GM23338 (cell line): ENCODE results near the gene NEDD4. TPM values are rescaled to one million over a fixed set of nuclear protein-coding genes. Genes with fewer than 3 reads are reported as not detected.

Source experiments
- ATAC-seq: fragments of 200-7000 bp; cut with Tn5 transposase; 3 replicates; pipeline ENCODE4 v1.9.1; 2020
- DNase-seq: peaks from one replicate; pipeline ENCODE4 v3.0.0-alpha.2; 2015; ENCODE audit warnings: low spot score
- H2AFZ ChIP-seq: fragments of 200-600 bp; sonication (generic); 2 replicates; pipeline ENCODE4 v1.8.0; 2016; ENCODE audit warnings: antibody characterized with exemption, mild to moderate bottlenecking, moderate library complexity
- H3F3A ChIP-seq: fragments of 200-600 bp; sonication (generic); replicated peaks from 2 replicates; pipeline ENCODE4 v1.8.0; 2017; ENCODE audit warnings: antibody characterized with exemption, mixed run types, low read depth
- H3K27ac ChIP-seq: fragments of 200-600 bp; sonication (generic); 2 replicates; pipeline ENCODE4 v1.6.1; 2016; ENCODE audit warnings: low read depth
- H3K27me3 ChIP-seq: fragments of 200-600 bp; sonication (generic); 2 replicates; pipeline ENCODE4 v1.8.0; 2016; ENCODE audit warnings: mild to moderate bottlenecking, mixed run types, moderate library complexity; ENCODE audit not compliant: insufficient read depth
- H3K36me3 ChIP-seq: fragments of 200-600 bp; sonication (generic); 2 replicates; pipeline ENCODE4 v1.8.0; 2016; ENCODE audit warnings: mild to moderate bottlenecking; ENCODE audit not compliant: insufficient read depth
- H3K4me1 ChIP-seq: fragments of 200-600 bp; sonication (generic); 2 replicates; pipeline ENCODE4 v1.8.0; 2016; ENCODE audit warnings: mild to moderate bottlenecking, moderate library complexity; ENCODE audit not compliant: insufficient read depth
- H3K4me2 ChIP-seq: fragments of 200-600 bp; sonication (generic); 2 replicates; pipeline ENCODE4 v1.7.1; 2017; ENCODE audit warnings: mixed run types
- H3K4me3 ChIP-seq: fragments of 200-600 bp; sonication (generic); 2 replicates; pipeline ENCODE4 v1.6.1; 2016; ENCODE audit warnings: mixed run types
- H3K79me2 ChIP-seq: fragments of 200-600 bp; sonication (generic); replicated peaks from 2 replicates; pipeline ENCODE4 v1.8.0; 2017; ENCODE audit warnings: mild to moderate bottlenecking; ENCODE audit not compliant: insufficient read depth
- H3K9me2 ChIP-seq: fragments of 200-600 bp; sonication (generic); 2 replicates; pipeline ENCODE4 v1.8.0; 2017; ENCODE audit not compliant: insufficient read depth
- H4K20me1 ChIP-seq: fragments of 200-600 bp; sonication (generic); replicated peaks from 2 replicates; pipeline ENCODE4 v1.8.0; 2017; ENCODE audit warnings: mild to moderate bottlenecking; ENCODE audit not compliant: insufficient read depth
- H3K27ac Mint-ChIP-seq: 2 replicates; pipeline ENCODE4 v1.8.0; 2020; ENCODE audit warnings: inconsistent platforms, mild to moderate bottlenecking, moderate library complexity, mixed read lengths
- H3K27me3 Mint-ChIP-seq: 3 replicates; pipeline ENCODE4 v1.8.0; 2022; ENCODE audit warnings: low read depth, mild to moderate bottlenecking, moderate library complexity, mixed read lengths, inconsistent platforms; ENCODE audit not compliant: insufficient read depth, poor library complexity
- H3K36me3 Mint-ChIP-seq: 3 replicates; pipeline ENCODE4 v1.8.0; 2021; ENCODE audit warnings: low read depth, mild to moderate bottlenecking, inconsistent platforms, moderate library complexity, mixed read lengths
- H3K4me1 Mint-ChIP-seq: 3 replicates; pipeline ENCODE4 v1.8.0; 2020; ENCODE audit warnings: mild to moderate bottlenecking, inconsistent platforms, mixed read lengths
- H3K4me3 Mint-ChIP-seq: 3 replicates; pipeline ENCODE4 v1.8.0; 2021; ENCODE audit warnings: moderate library complexity, mild to moderate bottlenecking, inconsistent platforms, mixed read lengths
- H3K9me3 Mint-ChIP-seq: 3 replicates; pipeline ENCODE4 v1.8.0; 2020; ENCODE audit warnings: moderate library complexity, mild to moderate bottlenecking, inconsistent platforms, mixed read lengths
- CTCF ChIP-seq, 2 experiments: fragments of 200-600 bp in 1 of 2; sonication (generic) in 1 of 2; conservative IDR thresholded peaks; 2 replicates each; pipeline versions ENCODE4 v1.5.1 to v1.6.1; 2016 to 2017; ENCODE audit warnings: antibody characterized with exemption in 2 of 2, low read depth in 2 of 2, mild to moderate bottlenecking in 2 of 2, moderate library complexity in 1 of 2
- ETS1 ChIP-seq: IDR thresholded peaks from 2 replicates; pipeline ENCODE4 v1.6.1; 2016; ENCODE audit warnings: antibody characterized with exemption
- EZH2phosphoT487 ChIP-seq: fragments of 200-600 bp; sonication (generic); IDR thresholded peaks from one replicate; pipeline ENCODE4 v1.8.1; 2018; ENCODE audit warnings: antibody characterized with exemption; ENCODE audit not compliant: unreplicated experiment
- JUNB ChIP-seq: IDR thresholded peaks from one replicate; pipeline ENCODE4 v1.6.1; 2016; ENCODE audit warnings: antibody characterized with exemption; ENCODE audit not compliant: unreplicated experiment
- POLR2AphosphoS5 ChIP-seq: IDR thresholded peaks from 2 replicates; pipeline ENCODE4 v1.6.1; 2016; ENCODE audit warnings: antibody characterized with exemption, low read depth
- STAT1 ChIP-seq: IDR thresholded peaks from one replicate; pipeline ENCODE4 v1.6.1; 2016; ENCODE audit warnings: antibody characterized with exemption; ENCODE audit not compliant: unreplicated experiment
- ZNF462 ChIP-seq: fragments of 250-450 bp; sonication (Bioruptor Pico); IDR thresholded peaks from 2 replicates; pipeline ENCODE4 v1.5.0; 2020; ENCODE audit warnings: mild to moderate bottlenecking, moderate library complexity
- polyA plus RNA-seq: library from polyadenylated mRNA; unstranded; fragments of >200 nt; fragmentation: Nextera tagmentation; extraction: Ambion mirVana; gene quantifications from 2 replicates; pipeline ENCODE4 v1.2.1, GENCODE V29; 2016
- total RNA-seq: library from RNA; depleted of rRNA; stranded (reverse); fragments of >200 nt; shearing (Covaris generic); gene quantifications from 2 replicates; pipeline ENCODE4 v1.2.3, GENCODE V29; 2014

Gene NEDD4
- total and polyA plus RNA-seq, 2 experiments from 2014 or later: 2.1 to 7.2 TPM

GRCh38 chr15:55980511-55980910, 12.9 kb downstream of the NEDD4 start:
- H3K4me1 Mint-ChIP-seq: no peaks in the 10 kb centered on the region
- H3K27ac Mint-ChIP-seq: no peak overlapping the region
- H3K79me2 ChIP-seq: no peaks in the 10 kb centered on the region
- DNase-seq (no peak), ATAC-seq (no peak)
- H3K9me2 ChIP-seq: no peaks in the 10 kb centered on the region
- TF ChIP-seq EZH2phosphoT487: no peak
- TF ChIP-seq CTCF (conservative IDR thresholded peaks at IDR 0.05; ENCODE audit: low read depth in 2 of 2): no peak
- no peak overlapping the region; the same call in 1 of the 2 replicates for H2AFZ ChIP-seq
- H3K4me1 ChIP-seq: no peaks in the 10 kb centered on the region
- H4K20me1 ChIP-seq: no peaks in the 10 kb centered on the region
- H3K9me3 Mint-ChIP-seq: no peaks in the 10 kb centered on the region
- no peaks in the 10 kb centered on the region for H3K27me3 ChIP-seq
- H3K36me3 ChIP-seq: no peaks in the 10 kb centered on the region
- H3K4me2 ChIP-seq: no peak overlapping the region
- H3K4me3 ChIP-seq: no peak overlapping the region
- no peak overlapping the region for H3K4me3 Mint-ChIP-seq
- peaks cover 4% of the 10 kb centered on the region for H3K27me3 Mint-ChIP-seq
- H3F3A ChIP-seq: no peaks in the 10 kb centered on the region
- no peak overlapping the region for H3K27ac ChIP-seq
- H3K36me3 Mint-ChIP-seq: no peaks in the 10 kb centered on the region

- no peaks in the 10 kb centered on the region for H3K36me3 Mint-ChIP-seq
- ATAC-seq: no peak
Observed at GRCh38 chr15:55977231-55977630, 16.2 kb downstream of the NEDD4 start.

More at GRCh38 chr15:55977231-55977630, 16.2 kb downstream of the NEDD4 start:
- no peak for DNase-seq
- Histone ChIP-seq H3K79me2 (no peaks in the 10 kb centered on the region), H3K27ac (no peak overlapping the region), H2AFZ (no peak overlapping the region), H3K36me3 (no peaks in the 10 kb centered on the region), H3K4me3 (no peak overlapping the region), H3K9me2 (0 out of 2 replicates have a peak, but pooled peaks cover 3% of the 10 kb centered on the region), H3K4me2 (no peak overlapping the region), H3K4me1 (no peaks in the 10 kb centered on the region), H4K20me1 (no peaks in the 10 kb centered on the region), H3K27me3 (no peaks in the 10 kb centered on the region), H3F3A (no peaks in the 10 kb centered on the region)
- Mint-ChIP-seq H3K27me3 (no peaks in the 10 kb centered on the region), H3K27ac (no peak overlapping the region), H3K9me3 (no peaks in the 10 kb centered on the region), H3K4me1 (no peaks in the 10 kb centered on the region), H3K4me3 (no peak overlapping the region)
- no peak for TF ChIP-seq POLR2AphosphoS5
- no peak for TF ChIP-seq ZNF462 (CRISPR knock-in tag)
- no peak for TF ChIP-seq EZH2phosphoT487
- no peak for TF ChIP-seq JUNB
- no peak for TF ChIP-seq STAT1
- TF ChIP-seq ETS1: no peak
- TF ChIP-seq CTCF (conservative IDR thresholded peaks at IDR 0.05; ENCODE audit: low read depth in 2 of 2): no peak
